HepG2 (cell line): ENCODE data around the gene ZFAND2A. TPM values are rescaled to one million over a fixed set of nuclear protein-coding genes. Genes with fewer than 3 reads are reported as not detected.

ENCODE experiments used
- ATAC-seq: fragments of 200-7000 bp; cut with Tn5 transposase; 3 replicates; pipeline ENCODE4 v1.9.1; 2020; ENCODE audit warnings: mild to moderate bottlenecking, moderate library complexity
- BruUV-seq: library from RNA; stranded (reverse); fragments of 400-500 nt; replicated peaks from 2 replicates; lab custom pipeline; 2021; lab: Mats Ljungman, UMichigan
- CTCF ChIA-PET: fragments of 300-600 bp; formaldehyde crosslinking; extraction: SDS; loops from one replicate; lab custom pipeline; 2021; ENCODE audit warnings: low total read pairs, inconsistent platforms, low intra/inter-chr PET ratio; lab: Yijun Ruan, JAX
- POLR2A ChIA-PET: fragments of 350-600 bp; sonication (Branson Sonifier 250); formaldehyde crosslinking; loops from one replicate; lab custom pipeline; 2020; ENCODE audit warnings: antibody characterized with exemption, inconsistent platforms; lab: Yijun Ruan, JAX
- DNase-seq: peaks from one replicate; pipeline ENCODE4 v3.0.0-alpha.2; 2015; ENCODE audit warnings: low spot score
- FAIRE-seq: peaks from 3 replicates; lab custom pipeline; 2011; peaks lifted over from hg19 to GRCh38; lab: Jason Lieb, UNC
- H2AFZ ChIP-seq: one replicate; pipeline ENCODE4 v1.6.1; 2011; ENCODE audit warnings: low read length, inconsistent platforms
- H3K27ac ChIP-seq: fragments of 300-600 bp; 3 replicates; pipeline ENCODE4 v1.8.0; 2011; ENCODE audit warnings: mixed run types, mild to moderate bottlenecking, mixed read lengths, low read length, inconsistent platforms; ENCODE audit not compliant: insufficient read depth; ENCODE audit errors: extremely low read length
- H3K27me3 ChIP-seq, 2 experiments: fragments of 200-600 bp in 1 of 2; 2 replicates in 1 of 2; 3 replicates in 1 of 2; pipeline versions ENCODE4 v1.6.0 to v1.8.0; 2011; ENCODE audit warnings: low read length in 2 of 2, mild to moderate bottlenecking in 2 of 2, moderate library complexity in 2 of 2, inconsistent platforms in 1 of 2; ENCODE audit not compliant: insufficient read depth in 2 of 2, control insufficient read depth in 1 of 2
- H3K36me3 ChIP-seq, 2 experiments: fragments of 200-600 bp in 1 of 2; replicated peaks in 1 of 2; 2 replicates in 1 of 2; 3 replicates in 1 of 2; pipeline versions ENCODE4 v1.5.1 to v1.8.0; 2011; ENCODE audit warnings: low read length in 2 of 2, inconsistent platforms in 1 of 2; ENCODE audit not compliant: insufficient read depth in 2 of 2, control insufficient read depth in 1 of 2
- H3K4me1 ChIP-seq: 2 replicates; pipeline ENCODE4 v1.5.1; 2012; ENCODE audit warnings: low read length, inconsistent platforms; ENCODE audit not compliant: insufficient read depth
- H3K4me2 ChIP-seq: 2 replicates; pipeline ENCODE4 v1.6.0; 2011; ENCODE audit warnings: low read depth, low read length, inconsistent platforms
- H3K4me3 ChIP-seq, 3 experiments: fragments of 200-600 bp in 1 of 3; sonication (generic), shearing (Covaris generic) in 1 of 3; replicated peaks in 1 of 3; 2 replicates each; pipeline ENCODE4 v1.5.1; 2011 to 2016; ENCODE audit warnings: low read length in 3 of 3, inconsistent platforms in 2 of 3, low read depth in 2 of 3, mild to moderate bottlenecking in 2 of 3, control low read depth in 1 of 3, mixed read lengths in 1 of 3; ENCODE audit not compliant: insufficient read depth in 1 of 3
- H3K79me2 ChIP-seq: one replicate; pipeline ENCODE4 v1.6.1; 2011; ENCODE audit warnings: low read length, inconsistent platforms; ENCODE audit not compliant: insufficient read depth
- H3K9ac ChIP-seq: 2 replicates; pipeline ENCODE4 v1.6.0; 2011; ENCODE audit warnings: mild to moderate bottlenecking, low read depth, low read length, inconsistent platforms; ENCODE audit not compliant: insufficient read depth
- H3K9me3 ChIP-seq: 2 replicates; pipeline ENCODE4 v1.5.1; 2012; ENCODE audit warnings: mild to moderate bottlenecking, low read length
- H4K20me1 ChIP-seq: 2 replicates; pipeline ENCODE4 v1.6.0; 2011; ENCODE audit warnings: inconsistent platforms, mild to moderate bottlenecking, low read length, moderate library complexity; ENCODE audit not compliant: insufficient read depth
- ADNP ChIP-seq: sonication (generic); formaldehyde crosslinking; IDR thresholded peaks from 2 replicates; pipeline ENCODE4 v1.4.0; 2020; ENCODE audit warnings: missing genetic modification reagents
- EZH2 ChIP-seq: conservative IDR thresholded peaks from 2 replicates; pipeline ENCODE4 v1.6.1; 2012; ENCODE audit warnings: mild to moderate bottlenecking, low read depth, low read length, moderate library complexity
- HOXA9 ChIP-seq: sonication (generic); formaldehyde crosslinking; IDR thresholded peaks from 2 replicates; pipeline ENCODE4 v1.8.1; 2022; ENCODE audit warnings: missing genetic modification reagents, mild to moderate bottlenecking, moderate library complexity, borderline replicate concordance
- LBX2 ChIP-seq: sonication (generic); formaldehyde crosslinking; IDR thresholded peaks from 2 replicates; pipeline ENCODE4 v1.5.0; 2020; ENCODE audit warnings: missing genetic modification reagents, mild to moderate bottlenecking, borderline replicate concordance
- RFXAP ChIP-seq: sonication (generic); formaldehyde crosslinking; IDR thresholded peaks from 2 replicates; pipeline ENCODE4 v1.4.0; 2020; ENCODE audit warnings: missing genetic modification reagents, borderline replicate concordance
- ZKSCAN1 ChIP-seq: fragments of 150-350 bp; IDR thresholded peaks from 2 replicates; pipeline ENCODE4 v1.6.1; 2014; ENCODE audit warnings: low read length
- ZNF530 ChIP-seq: sonication (generic); formaldehyde crosslinking; IDR thresholded peaks from 2 replicates; pipeline ENCODE4 v1.5.0; 2020; ENCODE audit warnings: low read depth, mild to moderate bottlenecking, missing genetic modification reagents
- WGBS: methylation state at CpG from one replicate; pipeline ENCODE4 v1.1.6; 2017; ENCODE audit warnings: low lambda C conversion rate; 5-methylcytosine and 5-hydroxymethylcytosine counted together
- in situ Hi-C: cut with HindIII; loops from 2 replicates; pipeline ENCODE4 v1.10.0; 2017; ENCODE audit warnings: low pct_unique_long_range_greater_than_20kb; ENCODE audit not compliant: extremely low pct_ligation_motif_present
- intact Hi-C: fragments of 100-400 bp; cut with micrococcal nuclease; formaldehyde crosslinking; loops from one replicate; pipeline ENCODE4 v1.10.0; 2022; ENCODE audit not compliant: unreplicated experiment
- polyA plus RNA-seq, 8 experiments: library from polyadenylated mRNA; depleted of rRNA in 3 of 8; stranded (reverse) in 7 of 8; unstranded in 1 of 8; fragments of >200 nt; fragmentation: Illumina TruSeq in 4 of 8; extraction: Trizol in 4 of 8; gene quantifications; 2 replicates each; pipeline versions ENCODE4 v1.2.1 to v1.2.3, GENCODE V29; 2011 to 2016; ENCODE audit warnings: low read depth in 4 of 8, missing spikeins in 1 of 8, mixed read lengths in 1 of 8; ENCODE audit not compliant: insufficient read depth in 1 of 8
- total RNA-seq, 5 experiments: library from RNA; depleted of rRNA; stranded (reverse); fragments of >200 nt; fragmentation: Illumina TruSeq; extraction: Trizol; gene quantifications; 2 replicates each; pipeline ENCODE4 v1.2.3, GENCODE V29; 2016; ENCODE audit warnings: low read depth in 1 of 5
- TF ChIP-seq, protein P1 (sequence below): sonication (generic); formaldehyde crosslinking; IDR thresholded peaks from 2 replicates; pipeline ENCODE4 v1.9.0; 2022; ENCODE audit warnings: low read depth, missing genetic modification reagents

Gene ZFAND2A
- total and polyA plus RNA-seq, 2 of the 13 experiments (the other 11 are each of a cell fraction or from before 2014, with no cell fraction given): 140 to 153 TPM

- Histone ChIP-seq H3K27ac (no peak overlapping the region), H3K36me3 (no peaks in the 10 kb centered on the region), H3K9me3 (no peaks in the 10 kb centered on the region), H3K4me2 (no peak overlapping the region), H2AFZ (no peak overlapping the region), H3K4me3 (no peak overlapping the region), H3K9ac (no peak overlapping the region), H3K4me1 (peaks cover 8% of the 10 kb centered on the region; the same call in 1 of the 2 replicates), H3K27me3 (peaks cover 8 to 55% of the 10 kb centered on the region in 2 experiments), H3K79me2 (no peaks in the 10 kb centered on the region), H4K20me1 (no peaks in the 10 kb centered on the region)
- BruUV-seq: no TSS peak
- 31% methylated on average over 8 of the region's 15 CpGs for WGBS
- ATAC-seq: no peak
- ChIA-PET CTCF (no interaction called here), POLR2A (no interaction called here)
- FAIRE-seq: no peak
- no peak for DNase-seq
- intact Hi-C loops: no loop called here
- TF ChIP-seq ZNF530 (CRISPR knock-in tag): no peak
- no peak for TF ChIP-seq EZH2
- TF ChIP-seq LBX2 (CRISPR knock-in tag): no peak
- TF ChIP-seq HOXA9 (CRISPR knock-in tag): no peak
- TF ChIP-seq RFXAP: no peak
- no peak for TF ChIP-seq ADNP (CRISPR knock-in tag)
- TF ChIP-seq, protein P1, sequence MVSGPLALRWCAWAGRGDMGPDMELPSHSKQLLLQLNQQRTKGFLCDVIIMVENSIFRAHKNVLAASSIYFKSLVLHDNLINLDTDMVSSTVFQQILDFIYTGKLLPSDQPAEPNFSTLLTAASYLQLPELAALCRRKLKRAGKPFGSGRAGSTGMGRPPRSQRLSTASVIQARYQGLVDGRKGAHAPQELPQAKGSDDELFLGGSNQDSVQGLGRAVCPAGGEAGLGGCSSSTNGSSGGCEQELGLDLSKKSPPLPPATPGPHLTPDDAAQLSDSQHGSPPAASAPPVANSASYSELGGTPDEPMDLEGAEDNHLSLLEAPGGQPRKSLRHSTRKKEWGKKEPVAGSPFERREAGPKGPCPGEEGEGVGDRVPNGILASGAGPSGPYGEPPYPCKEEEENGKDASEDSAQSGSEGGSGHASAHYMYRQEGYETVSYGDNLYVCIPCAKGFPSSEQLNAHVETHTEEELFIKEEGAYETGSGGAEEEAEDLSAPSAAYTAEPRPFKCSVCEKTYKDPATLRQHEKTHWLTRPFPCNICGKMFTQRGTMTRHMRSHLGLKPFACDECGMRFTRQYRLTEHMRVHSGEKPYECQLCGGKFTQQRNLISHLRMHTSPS (CRISPR knock-in tag): no peak
- TF ChIP-seq ZKSCAN1: no peak
- in situ Hi-C loops: no loop called here
Observed at GRCh38 chr7:1197997-1198625, 38.1 kb upstream of the ZFAND2A start.
